ENCODE results near the gene SLC1A7. TPM values are rescaled to one million over a fixed set of nuclear protein-coding genes. Genes with fewer than 3 reads are reported as not detected.
"Not testable (repeated sequence)": the region's sequence is repeated elsewhere in the genome, so short reads cannot be mapped to it uniquely, and the experiment has no call there.

SLC1A7 gene
- total and polyA plus RNA-seq, 2 of the 13 experiments (the other 11 are each of a cell fraction or from before 2014, with no cell fraction given) = 0.04 to 2.0 TPM

DNA sequence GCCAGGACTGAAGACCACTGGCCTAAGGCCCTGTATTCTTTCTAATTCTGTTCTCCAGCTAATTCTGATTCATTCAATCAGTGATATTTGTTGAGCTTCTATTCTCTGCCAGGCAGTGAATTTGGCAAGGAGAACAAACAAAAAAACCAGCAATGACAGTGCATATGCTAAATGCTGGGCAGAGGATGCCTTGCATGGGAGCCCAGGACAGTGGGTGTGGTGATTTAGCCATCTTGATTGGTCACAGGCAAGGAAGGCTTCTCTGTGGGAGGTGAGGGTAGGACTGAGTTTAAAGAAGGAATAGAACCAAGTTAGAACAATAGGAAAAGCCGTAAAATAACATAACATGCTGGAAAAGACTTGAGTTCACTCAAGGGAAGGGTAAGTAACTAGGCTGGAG, 45.0 kb upstream of the SLC1A7 start (continued):
- TF ChIP-seq, protein P1, sequence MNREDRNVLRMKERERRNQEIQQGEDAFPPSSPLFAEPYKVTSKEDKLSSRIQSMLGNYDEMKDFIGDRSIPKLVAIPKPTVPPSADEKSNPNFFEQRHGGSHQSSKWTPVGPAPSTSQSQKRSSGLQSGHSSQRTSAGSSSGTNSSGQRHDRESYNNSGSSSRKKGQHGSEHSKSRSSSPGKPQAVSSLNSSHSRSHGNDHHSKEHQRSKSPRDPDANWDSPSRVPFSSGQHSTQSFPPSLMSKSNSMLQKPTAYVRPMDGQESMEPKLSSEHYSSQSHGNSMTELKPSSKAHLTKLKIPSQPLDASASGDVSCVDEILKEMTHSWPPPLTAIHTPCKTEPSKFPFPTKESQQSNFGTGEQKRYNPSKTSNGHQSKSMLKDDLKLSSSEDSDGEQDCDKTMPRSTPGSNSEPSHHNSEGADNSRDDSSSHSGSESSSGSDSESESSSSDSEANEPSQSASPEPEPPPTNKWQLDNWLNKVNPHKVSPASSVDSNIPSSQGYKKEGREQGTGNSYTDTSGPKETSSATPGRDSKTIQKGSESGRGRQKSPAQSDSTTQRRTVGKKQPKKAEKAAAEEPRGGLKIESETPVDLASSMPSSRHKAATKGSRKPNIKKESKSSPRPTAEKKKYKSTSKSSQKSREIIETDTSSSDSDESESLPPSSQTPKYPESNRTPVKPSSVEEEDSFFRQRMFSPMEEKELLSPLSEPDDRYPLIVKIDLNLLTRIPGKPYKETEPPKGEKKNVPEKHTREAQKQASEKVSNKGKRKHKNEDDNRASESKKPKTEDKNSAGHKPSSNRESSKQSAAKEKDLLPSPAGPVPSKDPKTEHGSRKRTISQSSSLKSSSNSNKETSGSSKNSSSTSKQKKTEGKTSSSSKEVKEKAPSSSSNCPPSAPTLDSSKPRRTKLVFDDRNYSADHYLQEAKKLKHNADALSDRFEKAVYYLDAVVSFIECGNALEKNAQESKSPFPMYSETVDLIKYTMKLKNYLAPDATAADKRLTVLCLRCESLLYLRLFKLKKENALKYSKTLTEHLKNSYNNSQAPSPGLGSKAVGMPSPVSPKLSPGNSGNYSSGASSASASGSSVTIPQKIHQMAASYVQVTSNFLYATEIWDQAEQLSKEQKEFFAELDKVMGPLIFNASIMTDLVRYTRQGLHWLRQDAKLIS (CRISPR knock-in tag; IDR thresholded peaks at IDR 0.05) = no peak
- TF ChIP-seq ZNF263 (CRISPR knock-in tag; IDR thresholded peaks at IDR 0.05) (no peak), TSC22D2 (CRISPR knock-in tag; IDR thresholded peaks at IDR 0.05; ENCODE audit: borderline replicate concordance) (no peak)

DNA sequence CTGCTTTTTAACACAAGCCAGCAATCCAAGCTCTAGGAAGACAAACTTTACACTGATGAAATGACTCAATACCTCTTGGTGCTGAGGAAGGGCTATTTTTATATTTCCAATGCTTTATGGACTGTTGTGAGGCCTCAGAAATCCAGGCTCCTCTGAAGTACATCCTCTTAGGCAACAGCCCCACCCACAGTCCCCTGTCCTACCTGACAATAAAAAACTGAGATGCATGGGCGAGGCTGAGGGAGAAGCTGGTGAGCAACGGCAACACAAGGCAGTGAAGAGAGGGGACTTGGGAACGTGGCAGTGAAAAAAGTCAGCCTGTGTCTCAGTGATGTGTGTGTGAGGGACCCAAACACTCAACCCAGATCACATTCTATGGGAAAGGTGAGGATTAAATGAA, 44.1 kb upstream of the SLC1A7 start:
- no peak for DNase-seq (ENCODE audit: low spot score)
- TF ChIP-seq, protein P2, sequence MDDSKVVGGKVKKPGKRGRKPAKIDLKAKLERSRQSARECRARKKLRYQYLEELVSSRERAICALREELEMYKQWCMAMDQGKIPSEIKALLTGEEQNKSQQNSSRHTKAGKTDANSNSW (CRISPR knock-in tag; IDR thresholded peaks at IDR 0.05; ENCODE audit: borderline replicate concordance) = no peak
- TF ChIP-seq, protein P3, sequence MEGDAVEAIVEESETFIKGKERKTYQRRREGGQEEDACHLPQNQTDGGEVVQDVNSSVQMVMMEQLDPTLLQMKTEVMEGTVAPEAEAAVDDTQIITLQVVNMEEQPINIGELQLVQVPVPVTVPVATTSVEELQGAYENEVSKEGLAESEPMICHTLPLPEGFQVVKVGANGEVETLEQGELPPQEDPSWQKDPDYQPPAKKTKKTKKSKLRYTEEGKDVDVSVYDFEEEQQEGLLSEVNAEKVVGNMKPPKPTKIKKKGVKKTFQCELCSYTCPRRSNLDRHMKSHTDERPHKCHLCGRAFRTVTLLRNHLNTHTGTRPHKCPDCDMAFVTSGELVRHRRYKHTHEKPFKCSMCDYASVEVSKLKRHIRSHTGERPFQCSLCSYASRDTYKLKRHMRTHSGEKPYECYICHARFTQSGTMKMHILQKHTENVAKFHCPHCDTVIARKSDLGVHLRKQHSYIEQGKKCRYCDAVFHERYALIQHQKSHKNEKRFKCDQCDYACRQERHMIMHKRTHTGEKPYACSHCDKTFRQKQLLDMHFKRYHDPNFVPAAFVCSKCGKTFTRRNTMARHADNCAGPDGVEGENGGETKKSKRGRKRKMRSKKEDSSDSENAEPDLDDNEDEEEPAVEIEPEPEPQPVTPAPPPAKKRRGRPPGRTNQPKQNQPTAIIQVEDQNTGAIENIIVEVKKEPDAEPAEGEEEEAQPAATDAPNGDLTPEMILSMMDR (CRISPR knock-in tag; IDR thresholded peaks at IDR 0.05) = peak; percentile 33; the same call in 1 of the 2 replicates
- Histone ChIP-seq H2AFZ (ENCODE audit: low read length) (no peak overlapping the region), H3K27ac (ENCODE audit: extremely low read length, insufficient read depth, low read length) (no peak overlapping the region), H3K27me3 (ENCODE audit: control insufficient read depth in 1 of 2, insufficient read depth in 2 of 2, low read length in 2 of 2) (no peaks in the 10 kb centered on the region), H3K9ac (ENCODE audit: insufficient read depth, low read depth, low read length) (no peak overlapping the region), H3K4me1 (ENCODE audit: insufficient read depth, low read length) (peaks cover 81% of the 10 kb centered on the region), H3K4me2 (ENCODE audit: low read depth, low read length) (no peak overlapping the region), H3K36me3 (replicated peaks in 1 of 2; ENCODE audit: control insufficient read depth in 1 of 2, insufficient read depth in 2 of 2, low read length in 2 of 2) (no peaks in the 10 kb centered on the region), H3K4me3 (replicated peaks in 1 of 3; ENCODE audit: insufficient read depth in 1 of 3, low read depth in 2 of 3, low read length in 3 of 3) (no peak overlapping the region), H4K20me1 (ENCODE audit: insufficient read depth, low read length) (no peaks in the 10 kb centered on the region), H3K9me3 (ENCODE audit: low read length) (no peaks in the 10 kb centered on the region), H3K79me2 (ENCODE audit: insufficient read depth, low read length) (no peaks in the 10 kb centered on the region)
- ATAC-seq = no peak
- CTCF ChIA-PET (ENCODE audit: low intra/inter-chr PET ratio, low total read pairs) = no interaction called here
- FAIRE-seq = no peak
- intact Hi-C loops (cut with micrococcal nuclease; ENCODE audit: unreplicated experiment) (loop anchor here (10.0 kb wide), 1 partner anchor 102 kb away; no protein-coding TSS in a partner anchor), in situ Hi-C loops (cut with HindIII; ENCODE audit: extremely low pct_ligation_motif_present, low pct_unique_long_range_greater_than_20kb) (loop anchor here (10.0 kb wide), 1 partner anchor 482 kb away; no protein-coding TSS in a partner anchor)
- BruUV-seq (replicated peaks) = no TSS peak
- POLR2A ChIA-PET = interaction anchor here (0.9 kb wide), 1 partner anchor 259 kb away, joined by 3 read pairs; the partner anchor contains the start of gene SCP2
- WGBS (ENCODE audit: low lambda C conversion rate) = 59% methylated on average over 3 of the region's 3 CpGs

DNA sequence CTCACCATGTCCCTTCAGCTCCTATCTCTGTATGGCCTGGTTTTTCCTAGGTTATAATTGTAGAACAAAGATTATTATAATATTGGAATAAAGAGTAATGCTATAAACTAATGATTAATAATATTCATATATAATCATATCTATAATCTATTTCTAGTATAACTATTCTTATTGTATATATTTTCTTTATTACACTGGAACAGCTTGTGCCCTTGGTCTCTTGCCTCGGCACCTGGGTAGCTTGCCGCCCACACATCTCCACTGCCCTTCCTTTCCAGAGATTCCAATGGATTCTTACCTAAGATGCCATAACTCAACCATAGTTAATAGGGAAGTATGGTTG, 43.5 kb upstream of the SLC1A7 start:
- ATAC-seq; BruUV-seq (replicated peaks); H3K27me3 ChIP-seq (ENCODE audit: control insufficient read depth in 1 of 2, insufficient read depth in 2 of 2, low read length in 2 of 2); H3K36me3 ChIP-seq (replicated peaks in 1 of 2; ENCODE audit: control insufficient read depth in 1 of 2, insufficient read depth in 2 of 2, low read length in 2 of 2); CTCF ChIA-PET (ENCODE audit: low intra/inter-chr PET ratio, low total read pairs); H3K9ac ChIP-seq (ENCODE audit: insufficient read depth, low read depth, low read length); H3K27ac ChIP-seq (ENCODE audit: extremely low read length, insufficient read depth, low read length); H3K9me3 ChIP-seq (ENCODE audit: low read length); H4K20me1 ChIP-seq (ENCODE audit: insufficient read depth, low read length); DNase-seq (ENCODE audit: low spot score); H3K4me2 ChIP-seq (ENCODE audit: low read depth, low read length); H2AFZ ChIP-seq (ENCODE audit: low read length); H3K4me3 ChIP-seq (replicated peaks in 1 of 3; ENCODE audit: insufficient read depth in 1 of 3, low read depth in 2 of 3, low read length in 3 of 3); H3K79me2 ChIP-seq (ENCODE audit: insufficient read depth, low read length); FAIRE-seq: not testable (repeated sequence)
- peaks cover 85% of the 10 kb centered on the region for H3K4me1 ChIP-seq (ENCODE audit: insufficient read depth, low read length)
- POLR2A ChIA-PET = interaction anchor here (0.9 kb wide), 1 partner anchor 259 kb away, joined by 3 read pairs; the partner anchor contains the start of gene SCP2
- intact Hi-C loops (cut with micrococcal nuclease; ENCODE audit: unreplicated experiment) (loop anchor here (10.0 kb wide), 1 partner anchor 101 kb away; no protein-coding TSS in a partner anchor), in situ Hi-C loops (cut with HindIII; ENCODE audit: extremely low pct_ligation_motif_present, low pct_unique_long_range_greater_than_20kb) (loop anchor here (10.0 kb wide), 1 partner anchor 481 kb away; no protein-coding TSS in a partner anchor)
- WGBS (ENCODE audit: low lambda C conversion rate) = 57% methylated on average over 2 of the region's 2 CpGs

All from HepG2 (cell line).